ENCODE data around the gene ZNF462. TPM values are rescaled to one million over a fixed set of nuclear protein-coding genes. Genes with fewer than 3 reads are reported as not detected.
"Not testable (repeated sequence)": the region's sequence is repeated elsewhere in the genome, so short reads cannot be mapped to it uniquely, and the experiment has no call there.

ZNF462 gene
- total RNA-seq, 1 donor from 2014 or later: 103 TPM

GRCh38 chr9:106835840-106836239, 27.1 kb upstream of the ZNF462 start:
- peaks cover 7% of the 10 kb centered on the region for H3K9me3 Mint-ChIP-seq (ENCODE audit: low read depth)
- H3K36me3 Mint-ChIP-seq (ENCODE audit: insufficient read depth): no peaks in the 10 kb centered on the region
- TF ChIP-seq CTCF (IDR thresholded peaks at IDR 0.05; ENCODE audit: unreplicated experiment): no peak
- no peak for DNase-seq (ENCODE audit: low spot score, unreplicated experiment)
- H3K27me3 Mint-ChIP-seq: peaks cover 3% of the 10 kb centered on the region
- no peaks in the 10 kb centered on the region for H3K4me1 Mint-ChIP-seq (ENCODE audit: low read depth)
- H3K27ac Mint-ChIP-seq: no peak overlapping the region
- no peak overlapping the region for H3K4me3 Mint-ChIP-seq (ENCODE audit: low read depth)

GRCh38 chr9:106843371-106843770, 19.6 kb upstream of the ZNF462 start:
- DNase-seq (ENCODE audit: low spot score, unreplicated experiment): no peak
- no peak overlapping the region for H3K27ac Mint-ChIP-seq
- no peaks in the 10 kb centered on the region for H3K36me3 Mint-ChIP-seq (ENCODE audit: insufficient read depth)
- no peak for TF ChIP-seq CTCF (IDR thresholded peaks at IDR 0.05; ENCODE audit: unreplicated experiment)
- H3K4me1 Mint-ChIP-seq (ENCODE audit: low read depth): no peaks in the 10 kb centered on the region
- no peak overlapping the region for H3K4me3 Mint-ChIP-seq (ENCODE audit: low read depth)
- H3K9me3 Mint-ChIP-seq (ENCODE audit: low read depth): no peaks in the 10 kb centered on the region
- H3K27me3 Mint-ChIP-seq: peaks cover 3% of the 10 kb centered on the region

- DNase-seq (ENCODE audit: low spot score, unreplicated experiment): no peak
- Mint-ChIP-seq H3K4me3 (ENCODE audit: low read depth) (no peak overlapping the region), H3K36me3 (ENCODE audit: insufficient read depth) (no peaks in the 10 kb centered on the region), H3K27ac (no peak overlapping the region), H3K27me3 (no peaks in the 10 kb centered on the region), H3K9me3 (ENCODE audit: low read depth) (no peaks in the 10 kb centered on the region), H3K4me1 (ENCODE audit: low read depth) (no peaks in the 10 kb centered on the region)
- TF ChIP-seq CTCF (IDR thresholded peaks at IDR 0.05; ENCODE audit: unreplicated experiment): no peak
These were observed 16.7 kb upstream of the ZNF462 start for GRCh38 chr9:106846307-106846706.

- no peaks in the 10 kb centered on the region for H3K36me3 Mint-ChIP-seq (ENCODE audit: insufficient read depth)
- no peaks in the 10 kb centered on the region for H3K9me3 Mint-ChIP-seq (ENCODE audit: low read depth)
- DNase-seq (ENCODE audit: low spot score, unreplicated experiment): no peak
- no peaks in the 10 kb centered on the region for H3K4me1 Mint-ChIP-seq (ENCODE audit: low read depth)
- no peak for TF ChIP-seq CTCF (IDR thresholded peaks at IDR 0.05; ENCODE audit: unreplicated experiment)
- H3K27ac Mint-ChIP-seq: no peak overlapping the region
- no peak overlapping the region for H3K4me3 Mint-ChIP-seq (ENCODE audit: low read depth)
- no peaks in the 10 kb centered on the region for H3K27me3 Mint-ChIP-seq
These were observed 16.1 kb upstream of the ZNF462 start for GRCh38 chr9:106846857-106847256.

GRCh38 chr9:106851640-106852039, 11.3 kb upstream of the ZNF462 start:
- H3K27ac Mint-ChIP-seq; H3K27me3 Mint-ChIP-seq; H3K4me1 Mint-ChIP-seq (ENCODE audit: low read depth); H3K4me3 Mint-ChIP-seq (ENCODE audit: low read depth); H3K36me3 Mint-ChIP-seq (ENCODE audit: insufficient read depth); H3K9me3 Mint-ChIP-seq (ENCODE audit: low read depth); DNase-seq (ENCODE audit: low spot score, unreplicated experiment): not testable (repeated sequence)

- peaks cover 27% of the 10 kb centered on the region for H3K27me3 Mint-ChIP-seq
- no peak overlapping the region for H3K27ac Mint-ChIP-seq
- peaks cover 21% of the 10 kb centered on the region for H3K4me1 Mint-ChIP-seq (ENCODE audit: low read depth)
- H3K4me3 Mint-ChIP-seq (ENCODE audit: low read depth): no peak overlapping the region
- TF ChIP-seq CTCF (IDR thresholded peaks at IDR 0.05; ENCODE audit: unreplicated experiment): no peak
- H3K9me3 Mint-ChIP-seq (ENCODE audit: low read depth): no peaks in the 10 kb centered on the region
- H3K36me3 Mint-ChIP-seq (ENCODE audit: insufficient read depth): no peaks in the 10 kb centered on the region
- DNase-seq (ENCODE audit: low spot score, unreplicated experiment): no peak
These were observed 5.0 kb upstream of the ZNF462 start for GRCh38 chr9:106857811-106858470.

Data from progenitor cell of endocrine pancreas (in vitro differentiated cells).